A673 (cell line): ENCODE results near the gene HS6ST2. TPM values are rescaled to one million over a fixed set of nuclear protein-coding genes. Genes with fewer than 3 reads are reported as not detected.

Source experiments
- BruUV-seq: library from RNA; stranded (reverse); fragments of 400-500 nt; replicated peaks from 2 replicates; lab custom pipeline; 2021; lab: Mats Ljungman, UMichigan
- CTCF ChIA-PET: fragments of 300-600 bp; sonication (Branson Sonifier 250); formaldehyde crosslinking; loops from one replicate; lab custom pipeline; 2022; ENCODE audit warnings: antibody characterized with exemption; lab: Charles Lee
- POLR2A ChIA-PET: fragments of 300-600 bp; sonication (Branson Sonifier 250); formaldehyde crosslinking; loops from one replicate; lab custom pipeline; 2022; ENCODE audit warnings: antibody characterized with exemption; ENCODE audit not compliant: low non-redundant PET; lab: Charles Lee
- DNase-seq: peaks from one replicate; pipeline ENCODE4 v3.0.0-alpha.2; 2015; ENCODE audit warnings: low spot score
- H3K27ac ChIP-seq: fragments of 200-600 bp; sonication (generic); 2 replicates; pipeline ENCODE4 v1.5.1; 2016; ENCODE audit warnings: mixed run types, low read depth, mild to moderate bottlenecking, mixed read lengths, antibody characterized with exemption, low read length; ENCODE audit not compliant: poor library complexity, severe bottlenecking
- H3K27me3 ChIP-seq: fragments of 200-600 bp; sonication (generic); replicated peaks from 2 replicates; pipeline ENCODE4 v1.6.1; 2017; ENCODE audit warnings: mixed run types, low read depth, mild to moderate bottlenecking, mixed read lengths, antibody characterized with exemption, low read length; ENCODE audit not compliant: insufficient read depth, poor library complexity
- H3K36me3 ChIP-seq: fragments of 200-600 bp; sonication (generic); 2 replicates; pipeline ENCODE4 v1.6.1; 2016; ENCODE audit warnings: mixed run types, mild to moderate bottlenecking, mixed read lengths, antibody characterized with exemption, low read length; ENCODE audit not compliant: insufficient read depth, poor library complexity, severe bottlenecking
- H3K4me1 ChIP-seq: fragments of 200-600 bp; sonication (generic); 2 replicates; pipeline ENCODE4 v1.6.1; 2017; ENCODE audit warnings: mixed run types, mild to moderate bottlenecking, mixed read lengths, antibody characterized with exemption, low read length; ENCODE audit not compliant: insufficient read depth, poor library complexity, severe bottlenecking
- H3K4me3 ChIP-seq: fragments of 200-600 bp; sonication (generic); 2 replicates; pipeline ENCODE4 v1.5.1; 2016; ENCODE audit warnings: low read depth, mixed run types, mild to moderate bottlenecking, mixed read lengths, low read length; ENCODE audit not compliant: poor library complexity, severe bottlenecking
- H3K9me3 ChIP-seq: fragments of 200-600 bp; sonication (generic); 2 replicates; pipeline ENCODE4 v1.6.1; 2016; ENCODE audit warnings: mixed run types, low read depth, mild to moderate bottlenecking, mixed read lengths, antibody characterized with exemption, low read length; ENCODE audit not compliant: poor library complexity, severe bottlenecking
- CTCF ChIP-seq: fragments of 300-800, 200-600 bp; sonication (generic); conservative IDR thresholded peaks from 2 replicates; pipeline ENCODE4 v1.5.1; 2017; ENCODE audit warnings: low read depth, mild to moderate bottlenecking, antibody characterized with exemption, low read length, moderate library complexity, mixed read lengths
- EZH2 ChIP-seq: fragments of 200-600 bp; sonication (generic); IDR thresholded peaks from 2 replicates; pipeline ENCODE4 v1.6.1; 2017; ENCODE audit warnings: borderline replicate concordance, low read depth, mild to moderate bottlenecking, mixed read lengths, antibody characterized with exemption, low read length; ENCODE audit not compliant: poor library complexity, severe bottlenecking
- intact Hi-C: fragments of 100-400 bp; cut with micrococcal nuclease; formaldehyde crosslinking; loops from one replicate; pipeline ENCODE4 v1.10.0; 2022; ENCODE audit not compliant: unreplicated experiment
- total RNA-seq: library from RNA; stranded (reverse); gene quantifications from 2 replicates; pipeline ENCODE4 v1.2.3, GENCODE V29; 2021

Gene HS6ST2
- total RNA-seq, 1 experiment from 2014 or later, result 6.9 TPM

- ChIA-PET POLR2A (no interaction called here), CTCF (no interaction called here)
- Histone ChIP-seq H3K4me3 (no peak overlapping the region), H3K4me1 (no peaks in the 10 kb centered on the region), H3K36me3 (no peaks in the 10 kb centered on the region), H3K27me3 (peaks cover 6% of the 10 kb centered on the region), H3K27ac (no peak overlapping the region), H3K9me3 (no peaks in the 10 kb centered on the region)
- no TSS peak for BruUV-seq
- no peak for TF ChIP-seq CTCF
- TF ChIP-seq EZH2, result no peak
- intact Hi-C loops, result no loop called here
- no peak for DNase-seq
Measured at GRCh38 chrX:132692526-132692925, 265.9 kb downstream of the HS6ST2 start.

GRCh38 chrX:132692066-132692465 lies 266.4 kb downstream of the HS6ST2 start:
- Histone ChIP-seq H3K4me3 (no peak overlapping the region), H3K9me3 (no peaks in the 10 kb centered on the region), H3K27ac (no peak overlapping the region), H3K4me1 (no peaks in the 10 kb centered on the region), H3K27me3 (peaks cover 6% of the 10 kb centered on the region), H3K36me3 (no peaks in the 10 kb centered on the region)
- BruUV-seq, result no TSS peak
- DNase-seq, result no peak
- ChIA-PET POLR2A (no interaction called here), CTCF (no interaction called here)
- intact Hi-C loops, result no loop called here
- TF ChIP-seq CTCF (no peak), EZH2 (no peak)

GRCh38 chrX:132689612-132690563 lies 268.5 kb downstream of the HS6ST2 start:
- intact Hi-C loops, result no loop called here
- H3K4me1 ChIP-seq, result no peaks in the 10 kb centered on the region
- POLR2A ChIA-PET, result no interaction called here
- H3K36me3 ChIP-seq, result no peaks in the 10 kb centered on the region
- H3K27ac ChIP-seq, result no peak overlapping the region
- CTCF ChIA-PET, result interaction anchor here (0.6 kb wide), 1 partner anchor 10 kb away, joined by 3 read pairs; no protein-coding TSS in a partner anchor
- no peak overlapping the region for H3K4me3 ChIP-seq
- TF ChIP-seq EZH2 (no peak), CTCF (no peak)
- no peaks in the 10 kb centered on the region for H3K9me3 ChIP-seq
- no TSS peak for BruUV-seq
- H3K27me3 ChIP-seq, result peaks cover 6% of the 10 kb centered on the region
- peak; percentile 11 for DNase-seq
